WI38 (cell line): ENCODE data around the gene PIK3IP1.
"Not testable (repeated sequence)": the region's sequence is repeated elsewhere in the genome, so short reads cannot be mapped to it uniquely, and the experiment has no call there.

Experiments used
- H3K4me3 ChIP-seq: 2 replicates; pipeline ENCODE4 v1.5.1; 2011; ENCODE audit warnings: low read depth, mild to moderate bottlenecking, control low read depth, low read length
- TF ChIP-seq, protein P1 (sequence below): IDR thresholded peaks from 2 replicates; pipeline ENCODE4 v1.5.1; 2012; ENCODE audit warnings: low read depth, mild to moderate bottlenecking, control low read depth, low read length

The PIK3IP1 gene

GRCh38 chr22:31244943-31245451, 47.3 kb downstream of the PIK3IP1 start:
- H3K4me3 ChIP-seq, result no peak overlapping the region
- TF ChIP-seq, protein P1, sequence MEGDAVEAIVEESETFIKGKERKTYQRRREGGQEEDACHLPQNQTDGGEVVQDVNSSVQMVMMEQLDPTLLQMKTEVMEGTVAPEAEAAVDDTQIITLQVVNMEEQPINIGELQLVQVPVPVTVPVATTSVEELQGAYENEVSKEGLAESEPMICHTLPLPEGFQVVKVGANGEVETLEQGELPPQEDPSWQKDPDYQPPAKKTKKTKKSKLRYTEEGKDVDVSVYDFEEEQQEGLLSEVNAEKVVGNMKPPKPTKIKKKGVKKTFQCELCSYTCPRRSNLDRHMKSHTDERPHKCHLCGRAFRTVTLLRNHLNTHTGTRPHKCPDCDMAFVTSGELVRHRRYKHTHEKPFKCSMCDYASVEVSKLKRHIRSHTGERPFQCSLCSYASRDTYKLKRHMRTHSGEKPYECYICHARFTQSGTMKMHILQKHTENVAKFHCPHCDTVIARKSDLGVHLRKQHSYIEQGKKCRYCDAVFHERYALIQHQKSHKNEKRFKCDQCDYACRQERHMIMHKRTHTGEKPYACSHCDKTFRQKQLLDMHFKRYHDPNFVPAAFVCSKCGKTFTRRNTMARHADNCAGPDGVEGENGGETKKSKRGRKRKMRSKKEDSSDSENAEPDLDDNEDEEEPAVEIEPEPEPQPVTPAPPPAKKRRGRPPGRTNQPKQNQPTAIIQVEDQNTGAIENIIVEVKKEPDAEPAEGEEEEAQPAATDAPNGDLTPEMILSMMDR, result no peak

DNA sequence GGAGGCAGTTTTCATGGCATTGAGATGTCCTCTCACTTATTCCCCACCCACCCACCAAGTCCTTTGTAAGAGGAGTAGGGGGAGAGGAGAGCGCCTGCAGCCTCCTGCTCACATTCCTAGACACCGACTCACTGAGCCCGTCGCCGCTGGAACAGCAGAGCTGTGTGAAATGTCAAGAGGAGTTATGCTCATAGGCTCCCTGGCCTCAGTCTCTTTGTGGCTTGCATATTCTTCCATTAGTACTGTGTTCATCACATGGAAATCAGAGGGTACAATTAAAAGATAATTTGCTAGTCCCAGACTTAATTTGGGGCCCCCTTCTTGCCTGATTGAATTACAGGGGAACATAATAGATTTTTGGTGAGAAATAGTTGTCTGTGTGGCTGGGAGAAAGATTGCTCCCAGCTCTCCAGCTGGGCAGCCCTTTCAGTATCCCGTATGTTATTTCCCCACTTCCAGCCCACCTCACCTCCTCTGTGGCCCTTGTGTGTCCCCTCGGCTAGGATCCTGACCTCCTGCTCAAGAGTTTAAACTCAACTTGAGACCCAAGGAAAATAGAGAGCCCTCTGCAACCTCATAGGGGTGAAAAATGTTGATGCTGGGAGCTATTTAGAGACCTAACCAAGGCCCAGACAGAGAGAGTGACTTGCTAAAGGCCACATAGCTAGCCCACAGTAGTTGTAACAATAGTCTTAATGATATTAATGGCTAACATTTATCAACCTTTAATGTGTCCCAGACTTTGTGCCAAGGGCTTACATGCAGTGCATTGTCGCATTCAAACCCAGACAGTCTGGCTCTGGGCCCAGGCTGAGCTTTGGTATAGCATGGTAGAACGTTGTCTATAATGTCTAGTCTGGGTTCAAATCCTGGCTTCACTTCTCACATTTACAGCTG, 48.0 kb downstream of the PIK3IP1 start:
- TF ChIP-seq, protein P1, result no peak
- H3K4me3 ChIP-seq, result no peak overlapping the region

GRCh38 chr22:31243339-31244045, 48.8 kb downstream of the PIK3IP1 start:
- no peak overlapping the region for H3K4me3 ChIP-seq
- TF ChIP-seq, protein P1, result no peak

DNA sequence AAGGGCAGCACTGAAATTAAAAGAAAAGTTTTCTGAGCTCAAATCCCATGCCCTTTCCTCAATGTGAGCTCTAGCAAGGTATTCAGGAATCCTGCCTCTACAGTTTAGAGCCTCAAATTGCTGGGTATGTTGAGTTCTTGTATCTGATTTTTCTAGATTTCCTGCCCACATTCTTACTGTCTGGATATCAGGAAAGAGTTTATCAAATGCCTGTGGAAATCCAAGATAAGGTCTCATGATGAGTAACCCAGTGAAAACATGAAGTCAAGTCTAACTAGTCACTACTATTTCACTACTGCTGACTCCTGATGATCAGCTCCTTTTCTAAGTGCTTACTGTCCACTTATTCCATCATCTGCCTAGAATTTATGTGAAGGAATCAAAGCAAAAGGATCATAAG, 50.4 kb downstream of the PIK3IP1 start:
- H3K4me3 ChIP-seq, result no peak overlapping the region
- TF ChIP-seq, protein P1, result no peak

DNA sequence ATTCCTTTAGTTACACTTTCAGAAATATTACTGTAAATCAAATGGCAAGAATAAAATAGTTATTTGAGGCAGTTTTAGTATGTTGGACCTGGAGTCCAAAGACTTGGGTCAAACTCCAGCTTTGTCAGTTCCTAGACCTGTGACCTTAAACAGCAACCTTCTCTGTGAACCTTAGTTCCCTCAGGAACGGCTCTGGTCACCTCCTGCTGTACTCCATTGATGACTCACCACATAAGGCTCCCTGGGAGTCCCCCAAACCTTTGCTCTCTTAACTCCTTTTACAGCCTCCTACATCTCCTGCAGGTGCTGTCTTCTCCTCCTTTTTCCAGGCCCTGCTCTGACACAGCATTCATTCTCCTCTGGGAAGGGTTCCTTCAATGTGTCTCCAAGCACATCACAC, 51.1 kb downstream of the PIK3IP1 start:
- H3K4me3 ChIP-seq, result no peak overlapping the region
- TF ChIP-seq, protein P1, result no peak

- TF ChIP-seq, protein P1, result no peak
- no peak overlapping the region for H3K4me3 ChIP-seq
These were observed 52.4 kb downstream of the PIK3IP1 start for GRCh38 chr22:31239771-31240370.

GRCh38 chr22:31238057-31238456, 54.2 kb downstream of the PIK3IP1 start:
- TF ChIP-seq, protein P1, result no peak
- H3K4me3 ChIP-seq, result no peak overlapping the region

GRCh38 chr22:31236044-31236443, 56.2 kb downstream of the PIK3IP1 start:
- H3K4me3 ChIP-seq, result not testable (repeated sequence)
